Measurements from ENCODE around the gene HMG20A.

HMG20A gene

DNA sequence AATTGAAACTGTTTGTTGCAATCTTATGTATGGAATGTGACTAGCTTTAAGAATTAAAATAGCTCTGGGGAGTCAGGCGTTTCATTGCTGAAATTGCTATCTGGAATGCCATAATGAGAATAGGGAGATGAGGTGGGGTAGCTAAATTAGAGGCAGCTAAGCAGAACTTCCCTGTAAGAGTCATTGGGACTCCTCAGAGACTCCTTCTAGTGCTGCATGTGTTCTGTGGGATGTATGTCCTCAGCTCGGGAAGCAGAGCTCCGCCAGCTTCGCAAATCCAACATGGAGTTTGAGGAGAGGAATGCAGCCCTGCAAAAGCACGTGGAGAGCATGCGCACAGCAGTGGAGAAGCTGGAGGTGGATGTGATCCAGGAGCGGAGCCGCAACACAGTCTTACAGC is 57.4 kb downstream of the HMG20A start:
- no peak for DNase-seq (ENCODE audit: low spot score)

DNA sequence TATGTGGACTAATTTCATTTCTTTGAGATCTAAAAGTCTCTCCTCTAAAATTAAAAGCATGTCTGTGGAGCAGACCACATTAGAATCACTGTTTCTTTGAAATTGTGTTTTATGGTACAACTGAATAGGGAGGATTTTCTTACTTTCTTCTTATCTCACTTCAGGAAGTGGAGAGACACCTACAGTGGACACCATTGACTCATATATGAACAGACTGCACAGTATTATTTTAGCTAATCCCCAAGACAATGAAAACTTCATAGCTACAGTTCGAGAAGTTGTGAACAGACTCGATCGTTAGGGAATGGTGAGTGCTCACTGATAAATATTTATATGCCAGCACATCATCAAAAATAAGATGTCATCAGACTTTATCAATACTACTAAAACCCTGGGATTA is 58.3 kb downstream of the HMG20A start:
- DNase-seq (ENCODE audit: low spot score) = no peak

DNA sequence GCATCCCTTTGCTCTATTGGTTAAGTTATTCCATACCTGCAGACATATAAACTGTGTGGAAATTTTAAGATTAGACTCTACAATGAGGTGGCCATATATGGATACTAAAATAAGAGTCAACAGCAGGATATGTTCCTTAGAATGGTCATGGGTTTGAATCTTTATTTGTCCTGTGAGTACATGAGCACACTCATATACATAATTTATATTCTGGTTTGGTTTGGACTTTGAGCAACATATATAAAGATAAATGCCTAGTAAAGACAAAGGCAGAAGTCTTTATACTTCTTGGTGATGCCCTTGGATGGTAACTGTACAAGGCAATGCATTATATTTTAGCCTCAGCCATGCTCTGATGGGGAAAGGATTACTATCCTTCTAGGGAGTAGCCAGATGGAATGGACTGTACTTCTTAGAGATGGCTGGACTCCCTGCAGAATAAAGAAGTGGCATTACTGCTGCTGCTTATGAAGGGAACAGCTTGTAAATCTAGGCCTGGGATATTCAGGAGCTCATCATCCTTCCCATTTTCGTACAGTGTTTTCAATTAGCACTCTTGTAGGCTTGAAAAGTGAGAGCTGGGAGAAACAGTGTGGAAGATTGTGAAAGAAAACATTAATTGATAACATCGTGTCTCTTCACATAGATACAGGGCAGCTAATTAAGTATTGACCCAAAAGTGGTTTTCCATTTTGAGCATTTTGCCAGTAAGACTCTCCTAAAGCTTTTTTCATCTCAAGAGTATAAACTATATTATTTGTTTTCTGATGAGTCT is 60.4 kb downstream of the HMG20A start:
- no peak for DNase-seq (ENCODE audit: low spot score)

DNA sequence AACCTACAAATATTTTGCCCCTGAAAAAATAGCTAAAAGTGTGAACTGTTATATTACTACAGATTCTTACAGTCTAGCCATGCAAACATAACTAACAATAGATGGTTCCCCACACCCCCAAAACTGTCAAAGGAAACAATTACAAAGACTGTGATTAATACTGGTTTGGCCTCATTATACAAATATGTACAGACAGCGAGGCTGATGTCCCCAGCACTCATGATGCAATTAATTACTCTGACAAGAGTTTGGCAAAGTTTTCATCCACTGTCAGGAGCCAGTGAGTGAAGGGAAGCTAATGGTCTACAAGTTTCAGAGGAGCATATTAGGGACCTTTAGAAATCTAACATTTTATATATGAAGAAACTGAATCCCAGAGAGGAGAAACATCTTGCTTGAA is 61.0 kb downstream of the HMG20A start:
- DNase-seq (ENCODE audit: low spot score) = no peak

DNA sequence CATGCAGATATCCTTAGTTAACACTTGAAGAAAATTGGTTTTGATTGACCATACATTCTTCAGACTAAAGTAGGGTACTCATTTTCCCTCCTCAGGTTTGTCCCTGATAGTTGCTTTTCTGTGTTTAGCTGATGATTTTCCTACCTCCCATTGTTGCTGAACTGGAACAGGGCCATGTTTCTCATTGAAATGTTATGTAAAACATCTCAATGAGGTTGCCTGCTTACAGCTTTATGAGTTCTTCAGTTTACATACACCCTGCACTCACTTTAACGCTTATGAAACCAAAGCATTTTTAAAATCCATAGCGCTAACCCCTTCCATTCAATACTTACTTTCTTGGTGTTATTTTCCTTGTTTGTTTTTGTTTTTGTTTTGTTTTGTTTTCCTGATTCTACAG is 61.9 kb downstream of the HMG20A start:
- no peak for DNase-seq (ENCODE audit: low spot score)

DNA sequence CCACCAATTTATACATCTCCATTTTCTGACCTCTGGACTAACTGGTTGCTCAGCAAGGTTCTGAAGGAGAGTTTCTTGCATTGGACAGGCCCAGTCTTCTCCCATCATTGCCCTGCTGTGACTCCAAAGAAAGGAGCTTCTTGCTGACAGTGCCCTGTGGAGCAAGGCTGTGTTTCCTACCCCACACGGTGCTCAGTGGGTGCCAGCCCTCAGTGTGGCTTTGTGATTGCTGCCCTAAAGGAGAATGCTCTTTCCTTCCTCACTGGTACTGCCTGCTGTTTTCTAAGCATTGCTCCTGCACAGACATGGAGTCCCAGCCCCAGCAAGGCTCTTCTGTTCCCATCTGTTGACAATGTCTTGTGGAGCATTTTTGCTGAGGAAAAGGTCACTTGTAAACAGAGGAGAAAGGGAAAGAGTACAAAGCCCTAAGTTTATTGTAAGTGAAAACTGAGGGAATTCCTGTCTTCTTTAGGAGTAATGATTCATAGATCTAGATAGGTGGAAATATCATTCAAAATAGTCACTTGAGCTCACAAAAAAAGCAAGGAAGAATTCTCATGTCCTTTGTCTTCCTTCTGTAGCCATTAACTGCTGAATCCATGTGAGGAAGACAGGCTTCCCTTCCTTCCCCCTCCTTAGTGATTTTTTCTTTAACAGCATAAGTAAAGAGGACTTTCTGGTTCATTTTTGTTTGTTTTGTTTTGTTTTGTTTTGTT is 62.9 kb downstream of the HMG20A start:
- DNase-seq (ENCODE audit: low spot score) = no peak

DNA sequence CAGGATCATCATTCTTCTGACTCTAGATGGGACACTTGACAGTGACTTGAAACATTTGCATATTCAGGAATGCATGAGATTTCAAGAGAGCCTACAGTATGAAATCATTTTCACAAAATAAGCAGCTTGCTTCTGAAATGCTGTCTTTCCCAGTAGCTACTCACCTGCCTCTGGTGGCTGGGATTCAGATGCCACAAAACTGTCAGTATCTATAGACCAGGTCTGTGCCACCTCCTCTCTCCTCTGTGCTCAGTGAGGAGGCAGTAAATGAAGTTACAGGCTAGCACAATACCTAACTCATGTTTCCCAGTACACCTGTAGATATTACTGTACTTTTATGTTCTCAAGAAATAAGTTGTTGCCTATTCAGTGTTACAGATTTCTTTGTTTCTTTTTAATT is 64.3 kb downstream of the HMG20A start:
- no peak for DNase-seq (ENCODE audit: low spot score)

DNA sequence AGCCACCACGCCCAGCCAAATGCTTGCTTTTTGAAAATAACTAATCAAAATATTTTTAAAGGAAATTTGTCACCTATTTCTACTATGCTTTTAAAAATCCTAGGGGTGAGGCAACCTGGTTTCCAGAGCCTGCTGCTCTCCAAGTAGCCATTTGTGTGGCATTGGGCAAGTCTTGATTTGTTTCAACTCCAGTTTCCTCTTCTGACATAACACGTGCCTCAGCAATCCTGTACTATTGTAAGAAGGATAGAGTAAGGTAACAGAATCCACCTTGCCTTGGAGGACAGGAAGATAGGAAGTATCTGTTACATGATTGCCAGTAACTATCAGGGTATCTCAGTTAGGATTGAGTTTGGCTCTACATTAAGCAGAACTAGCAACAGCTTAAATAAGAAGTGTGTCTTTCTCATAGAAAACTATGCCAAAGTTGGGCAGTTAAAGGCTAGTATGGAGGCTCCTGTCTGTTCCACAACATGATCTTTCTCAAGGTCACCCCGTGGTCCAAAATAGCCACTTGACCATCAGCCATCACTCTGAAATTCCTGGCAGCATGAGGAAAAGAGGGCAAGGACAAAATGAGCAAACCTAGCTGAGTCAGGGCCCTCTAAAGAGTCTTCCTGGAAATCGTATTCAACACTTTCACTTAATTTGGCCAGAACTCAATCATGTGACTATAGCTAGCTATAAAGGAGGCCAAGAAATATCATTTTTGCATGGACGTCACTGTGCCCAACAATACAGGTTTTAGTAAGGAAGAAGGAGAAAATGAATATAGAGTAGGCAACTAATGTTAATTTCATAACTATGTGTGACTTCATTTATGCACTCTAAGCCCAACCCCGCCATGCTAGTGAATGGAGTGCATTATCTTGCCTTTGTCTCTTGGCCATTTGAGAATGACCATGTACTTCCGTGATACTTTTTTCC is 66.1 kb downstream of the HMG20A start:
- no peak for DNase-seq (ENCODE audit: low spot score)

DNA sequence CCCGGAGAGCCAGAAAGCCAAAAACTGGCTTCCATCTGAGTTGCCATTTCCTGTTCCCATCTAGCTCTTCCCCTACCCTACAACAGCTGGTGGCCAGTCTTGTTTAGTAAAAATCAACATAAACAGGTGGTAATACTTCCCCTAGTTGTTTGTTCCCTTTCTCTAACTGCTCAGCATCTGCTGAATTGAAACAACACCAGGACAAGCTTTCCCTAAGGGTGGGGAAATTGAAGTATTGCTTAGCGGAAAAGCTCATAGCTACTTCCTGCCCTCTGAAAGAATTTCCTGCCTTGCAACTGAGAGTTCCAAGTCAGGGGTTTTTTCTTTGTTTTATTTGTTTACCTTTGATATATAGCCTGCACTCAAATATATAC is 66.8 kb downstream of the HMG20A start:
- no peak for DNase-seq (ENCODE audit: low spot score)

DNA sequence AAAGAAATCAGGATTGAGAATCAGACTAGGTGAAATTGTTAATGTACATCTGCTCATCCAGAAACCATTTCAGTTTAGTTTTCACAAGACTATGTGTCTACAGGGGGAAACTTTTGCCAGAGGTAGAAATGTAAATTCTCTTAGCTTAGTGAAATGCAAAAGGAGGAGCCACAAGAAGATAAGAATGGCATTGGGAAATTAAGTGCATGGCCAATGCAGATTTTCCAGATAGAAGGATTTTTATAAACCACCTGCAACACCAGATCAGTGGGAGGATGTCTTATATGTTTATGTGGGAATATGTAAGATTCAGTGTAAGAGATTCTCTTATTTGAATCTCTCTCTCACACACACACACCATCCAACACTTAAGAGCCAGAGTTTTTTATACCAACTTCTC is 67.2 kb downstream of the HMG20A start:
- no peak for DNase-seq (ENCODE audit: low spot score)

DNA sequence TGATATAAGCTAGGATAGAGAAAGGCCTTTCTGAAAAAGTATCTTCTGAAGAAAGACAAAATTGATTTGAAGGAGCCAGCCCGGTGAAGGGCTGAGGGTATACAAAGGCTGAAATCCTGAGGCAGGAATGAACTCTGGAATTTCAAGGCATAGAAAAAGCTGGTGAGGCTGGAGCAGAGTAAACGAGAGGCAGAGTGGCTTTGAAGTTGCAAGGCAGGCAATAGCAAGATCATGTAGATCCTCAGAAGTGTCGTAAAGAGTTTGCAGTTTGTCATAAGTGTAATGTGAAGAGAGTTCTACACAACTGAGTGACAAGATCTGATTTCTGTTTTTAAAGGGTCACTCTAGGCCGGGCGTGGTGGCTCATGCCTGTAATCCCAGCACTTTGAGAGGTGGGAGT is 69.0 kb downstream of the HMG20A start:
- no peak for DNase-seq (ENCODE audit: low spot score)

DNA sequence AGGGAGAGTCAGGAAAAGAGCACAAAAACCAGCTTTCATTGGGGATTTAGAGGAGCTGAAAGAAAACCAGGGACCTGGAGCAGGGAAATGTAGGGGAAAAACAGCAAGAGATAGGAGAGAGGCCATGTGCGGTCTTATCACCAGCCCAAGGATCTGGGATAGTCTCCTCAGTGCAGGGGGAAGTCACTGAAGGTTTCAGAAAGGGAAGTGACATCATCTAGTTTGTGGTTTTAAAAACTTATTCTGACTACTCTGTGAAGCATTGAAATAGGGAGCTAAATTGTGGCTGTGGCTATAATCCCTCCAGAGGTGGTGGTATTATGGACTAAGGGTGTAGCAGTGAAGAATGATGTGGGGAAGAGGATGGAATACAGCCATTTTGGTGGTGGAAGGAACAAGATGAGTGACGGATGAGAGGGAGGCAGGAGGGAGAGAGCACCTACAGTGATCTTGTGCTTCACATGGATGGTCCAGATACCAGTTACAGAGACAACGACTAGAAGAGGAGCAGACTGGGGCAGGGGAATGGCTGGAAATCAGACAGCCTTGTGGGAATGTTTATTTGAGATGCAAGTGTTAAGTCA is 72.7 kb downstream of the HMG20A start:
- DNase-seq (ENCODE audit: low spot score) = no peak

DNA sequence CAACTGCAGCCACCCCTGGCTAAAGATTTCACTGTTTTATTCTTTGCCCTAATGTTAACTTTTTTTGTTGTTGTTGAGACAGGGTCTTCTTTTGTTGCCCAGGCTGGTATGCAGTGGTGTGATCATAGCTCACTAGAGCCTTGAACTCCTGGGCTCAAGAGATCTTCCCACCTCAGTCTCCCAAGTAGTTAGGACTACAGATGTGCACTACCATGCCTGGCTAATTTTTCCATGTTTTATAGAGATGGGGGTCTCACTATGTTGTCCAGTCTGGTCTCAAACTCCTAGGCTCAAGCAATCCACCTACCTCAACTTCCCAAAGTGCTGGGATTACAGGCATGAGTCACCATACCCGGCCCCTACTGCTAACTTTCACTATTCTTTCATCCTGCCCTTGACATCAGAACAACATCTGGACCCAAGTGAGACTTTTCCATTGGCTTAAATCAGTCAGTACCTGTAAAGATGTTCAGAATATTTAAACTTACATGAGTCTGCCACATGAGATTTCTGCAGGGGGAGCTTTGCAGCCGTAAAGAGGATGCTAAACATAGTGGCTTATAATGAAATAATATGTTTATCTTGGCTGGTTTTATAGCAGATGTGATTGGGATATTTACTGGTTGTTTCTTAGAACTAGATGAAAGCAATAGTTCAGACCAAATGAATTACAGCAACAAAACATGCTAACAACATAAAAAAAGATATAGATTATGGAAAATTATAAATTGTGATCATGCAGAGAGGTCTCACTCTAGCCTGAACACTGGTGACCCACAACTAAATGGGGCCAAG is 73.6 kb downstream of the HMG20A start:
- DNase-seq (ENCODE audit: low spot score) = no peak

DNA sequence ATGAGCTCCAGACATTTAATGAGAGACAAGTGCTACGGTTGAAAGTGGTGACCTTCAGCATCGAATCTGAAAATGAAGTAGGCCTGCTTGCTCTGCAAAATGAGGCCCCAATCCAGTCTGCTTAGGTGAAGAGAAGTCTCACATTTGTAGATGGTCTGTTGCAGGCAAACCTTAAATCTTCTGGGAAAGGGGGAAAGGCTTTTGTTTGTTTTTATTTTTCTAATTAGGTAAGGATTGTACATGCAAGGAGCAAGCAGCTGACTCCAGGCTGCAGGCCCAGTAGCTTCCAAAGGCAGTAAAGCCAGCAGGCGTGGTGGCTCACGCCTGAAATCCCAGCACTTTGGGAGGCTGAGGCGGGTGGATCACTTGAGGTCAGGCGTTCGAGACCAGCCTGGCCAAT is 74.3 kb downstream of the HMG20A start:
- DNase-seq (ENCODE audit: low spot score) = no peak

DNA sequence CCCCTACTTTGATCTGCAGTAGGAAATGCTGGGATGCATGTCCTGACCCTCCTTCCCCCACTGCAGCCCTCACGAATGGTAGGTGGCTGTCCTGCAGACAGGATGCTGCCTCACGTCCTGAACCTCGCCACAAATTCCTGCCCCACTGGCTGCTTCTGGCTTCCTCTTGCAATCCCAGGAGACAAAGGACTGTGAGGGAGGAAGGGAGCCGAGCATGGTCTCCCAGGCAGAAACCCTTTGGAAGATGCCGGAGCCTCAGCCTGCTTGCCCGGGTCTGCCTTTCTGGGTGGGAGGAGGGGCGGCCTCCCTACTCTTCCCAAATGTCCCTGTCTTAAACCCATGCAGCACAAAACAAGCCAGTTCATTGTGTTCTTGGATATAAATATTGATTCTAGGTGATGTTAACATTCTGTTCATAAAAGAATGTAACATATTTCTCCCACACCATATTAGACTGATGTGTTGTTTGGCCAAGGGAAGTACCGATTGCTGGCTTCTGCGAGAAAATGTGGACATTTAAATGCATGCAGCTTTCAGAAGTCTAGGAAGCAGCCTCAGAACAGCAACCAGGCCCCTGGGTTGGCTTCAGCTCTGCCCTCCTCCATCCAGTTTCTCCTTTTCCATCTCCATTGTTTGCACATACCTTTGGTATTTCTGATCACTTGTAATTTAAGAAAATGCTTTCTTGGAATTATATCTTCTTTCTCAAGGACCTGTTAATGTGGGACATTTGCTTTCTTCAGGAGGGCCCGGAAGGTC is 75.3 kb downstream of the HMG20A start:
- no peak for DNase-seq (ENCODE audit: low spot score)

DNA sequence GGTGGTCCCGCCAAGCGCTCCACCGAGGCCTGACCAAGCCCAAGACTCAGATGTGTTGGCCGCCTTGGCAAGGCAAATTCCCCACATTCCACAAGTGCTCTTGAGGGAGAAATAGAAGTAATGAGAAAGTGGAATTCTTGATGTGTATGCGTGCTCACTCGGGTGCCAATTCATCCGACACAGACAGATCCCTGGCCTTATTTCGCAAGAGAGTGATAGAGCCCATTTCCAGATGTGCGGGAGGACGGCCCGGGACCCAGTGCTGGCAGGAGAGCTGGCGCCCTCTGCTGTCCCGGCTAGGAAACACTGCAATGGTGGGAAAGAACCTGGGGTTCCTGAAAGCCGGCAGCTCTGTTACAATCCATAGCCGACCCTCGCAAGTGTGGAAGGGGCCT is 76.0 kb downstream of the HMG20A start:
- DNase-seq (ENCODE audit: low spot score) = peak; percentile 89

DNA sequence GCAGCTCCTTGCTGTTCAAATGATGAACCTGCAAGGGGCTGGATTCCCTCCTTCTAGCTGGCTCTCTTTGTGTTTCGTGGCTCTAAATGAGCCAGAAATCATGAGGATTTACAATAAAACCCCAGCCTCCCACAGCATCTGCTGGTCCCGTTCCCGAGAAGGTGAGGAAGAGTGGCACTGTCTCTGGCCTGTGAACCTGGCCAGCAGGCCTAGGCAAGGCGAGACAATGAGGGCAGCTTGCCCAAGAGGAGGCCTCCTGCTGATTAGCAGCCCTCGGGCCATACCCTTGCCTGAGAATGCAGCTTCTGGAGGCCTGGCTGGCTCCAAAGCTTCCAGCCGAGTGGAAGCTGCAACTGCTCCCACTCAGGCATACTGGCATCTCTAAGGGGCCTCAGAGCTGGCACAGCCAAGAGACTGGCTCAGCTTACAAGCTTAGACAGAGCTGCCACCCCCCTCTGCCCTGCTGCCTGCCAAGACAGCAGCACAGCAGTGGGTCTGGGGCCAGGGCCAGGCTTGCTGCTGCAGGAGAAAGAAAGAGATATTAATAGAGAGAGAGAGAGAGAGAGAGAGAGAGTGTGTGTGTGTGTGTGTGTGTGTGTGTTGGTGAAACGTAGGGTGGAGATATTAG is 76.5 kb downstream of the HMG20A start:
- DNase-seq (ENCODE audit: low spot score) = no peak

DNA sequence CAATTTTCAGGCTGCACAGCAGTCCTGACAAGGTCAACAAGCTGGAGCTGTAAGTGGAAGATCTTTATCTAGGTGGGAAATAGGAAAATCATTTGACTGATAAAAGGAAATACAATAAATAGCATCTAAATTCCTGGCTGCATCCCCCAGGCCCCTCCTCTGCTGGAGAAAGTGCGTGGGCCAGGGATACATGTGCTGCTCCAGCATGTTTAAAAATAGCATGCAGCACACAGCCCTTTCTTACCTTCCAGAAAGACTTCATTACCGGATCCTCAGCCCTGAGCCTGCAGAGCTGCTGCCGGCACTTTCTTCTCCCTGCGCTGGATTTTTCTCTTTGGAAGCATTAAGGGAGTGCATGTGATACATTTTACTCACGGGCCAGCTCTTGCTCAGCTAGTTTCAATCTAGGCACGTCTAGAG is 77.3 kb downstream of the HMG20A start:
- no peak for DNase-seq (ENCODE audit: low spot score)

DNA sequence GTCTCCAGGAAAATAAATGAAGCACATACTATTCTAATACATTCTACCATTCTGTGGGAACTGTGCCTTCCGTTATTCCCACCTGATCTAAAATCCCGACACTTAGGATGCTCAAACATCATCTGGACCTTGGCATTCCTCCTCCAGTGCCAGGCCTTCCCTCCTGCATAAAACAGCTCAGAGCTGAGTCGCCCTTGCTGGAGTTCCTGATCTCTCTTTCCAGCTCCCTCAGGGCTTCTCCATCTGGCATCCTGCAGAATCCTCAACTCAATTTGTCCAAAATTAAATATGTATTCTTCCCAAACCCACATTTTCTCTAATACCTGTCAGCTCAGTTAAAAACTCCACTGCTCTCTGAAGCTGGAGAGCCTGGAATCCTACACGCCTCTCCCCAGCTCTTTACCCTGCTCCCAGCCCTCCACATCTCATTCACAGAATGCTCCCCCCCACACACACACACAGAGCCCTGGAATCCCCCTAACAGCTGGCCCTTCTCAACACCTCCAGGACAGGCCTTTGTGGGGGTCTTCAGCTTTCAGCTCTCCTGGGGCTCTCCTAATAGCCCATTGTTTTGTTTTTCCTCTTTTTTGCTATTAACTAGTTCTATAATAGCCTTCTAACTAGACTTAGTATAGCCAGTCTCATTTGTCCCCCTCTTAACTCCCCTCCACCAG is 78.5 kb downstream of the HMG20A start:
- DNase-seq (ENCODE audit: low spot score) = no peak

DNA sequence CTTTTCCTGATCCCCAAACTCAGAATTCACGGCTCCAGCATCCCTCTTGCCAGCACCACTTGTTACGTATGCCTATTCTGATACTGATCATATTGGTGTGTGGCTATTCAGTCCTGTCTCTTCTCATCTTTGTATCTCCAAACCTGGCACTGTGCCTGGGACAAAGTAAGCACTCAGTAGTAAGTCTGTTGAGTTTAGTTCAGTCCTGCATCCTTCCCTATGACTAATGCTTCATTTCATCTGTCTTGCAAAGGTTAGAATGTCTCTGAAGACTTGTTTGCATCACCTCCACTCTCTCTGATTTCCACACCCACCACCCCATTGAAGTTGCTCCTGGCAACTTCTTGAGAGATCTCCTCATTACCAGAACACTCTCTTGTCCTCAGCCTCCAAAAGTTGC is 80.3 kb downstream of the HMG20A start:
- no peak for DNase-seq (ENCODE audit: low spot score)
